IMR-90 (cell line): ENCODE data around the gene RAB28.

Experiments used
- MAFK ChIP-seq: IDR thresholded peaks from 2 replicates; pipeline ENCODE4 v1.6.1; 2012; ENCODE audit warnings: low read depth, low read length, improper control_type of control experiment
- RFX5 ChIP-seq: IDR thresholded peaks from 2 replicates; pipeline ENCODE4 v1.8.0; 2012; ENCODE audit warnings: low read depth, mild to moderate bottlenecking, low read length, moderate library complexity
- SMC3 ChIP-seq: fragments of 150-350 bp; IDR thresholded peaks from 2 replicates; pipeline ENCODE4 v1.6.1; 2016; ENCODE audit warnings: low read depth, mild to moderate bottlenecking, antibody characterized with exemption, low read length, moderate library complexity
- TF ChIP-seq, protein P1 (sequence below): conservative IDR thresholded peaks from 2 replicates; pipeline ENCODE4 v1.5.1; 2012; ENCODE audit warnings: mild to moderate bottlenecking, low read depth, low read length, improper control_type of control experiment

DNA sequence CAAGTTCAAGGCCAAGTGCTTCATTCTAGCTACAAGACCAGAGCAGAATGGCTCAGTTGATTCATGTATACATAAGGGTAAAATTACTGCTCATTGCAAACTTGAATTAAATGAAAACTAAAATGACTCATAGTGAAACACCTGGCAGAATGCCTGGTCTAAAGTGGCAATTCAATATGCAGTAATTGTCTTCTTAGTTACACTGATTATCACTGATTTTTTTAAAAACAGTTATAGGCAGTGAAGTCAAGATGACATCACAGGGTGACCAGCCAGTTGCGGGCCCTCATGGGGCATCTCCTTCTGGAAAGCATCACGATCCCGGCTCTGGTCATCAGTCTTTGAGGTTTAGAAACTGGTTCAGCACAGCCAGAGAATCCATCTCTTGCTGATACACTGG lies 154.2 kb downstream of the RAB28 start:
- TF ChIP-seq, protein P1, sequence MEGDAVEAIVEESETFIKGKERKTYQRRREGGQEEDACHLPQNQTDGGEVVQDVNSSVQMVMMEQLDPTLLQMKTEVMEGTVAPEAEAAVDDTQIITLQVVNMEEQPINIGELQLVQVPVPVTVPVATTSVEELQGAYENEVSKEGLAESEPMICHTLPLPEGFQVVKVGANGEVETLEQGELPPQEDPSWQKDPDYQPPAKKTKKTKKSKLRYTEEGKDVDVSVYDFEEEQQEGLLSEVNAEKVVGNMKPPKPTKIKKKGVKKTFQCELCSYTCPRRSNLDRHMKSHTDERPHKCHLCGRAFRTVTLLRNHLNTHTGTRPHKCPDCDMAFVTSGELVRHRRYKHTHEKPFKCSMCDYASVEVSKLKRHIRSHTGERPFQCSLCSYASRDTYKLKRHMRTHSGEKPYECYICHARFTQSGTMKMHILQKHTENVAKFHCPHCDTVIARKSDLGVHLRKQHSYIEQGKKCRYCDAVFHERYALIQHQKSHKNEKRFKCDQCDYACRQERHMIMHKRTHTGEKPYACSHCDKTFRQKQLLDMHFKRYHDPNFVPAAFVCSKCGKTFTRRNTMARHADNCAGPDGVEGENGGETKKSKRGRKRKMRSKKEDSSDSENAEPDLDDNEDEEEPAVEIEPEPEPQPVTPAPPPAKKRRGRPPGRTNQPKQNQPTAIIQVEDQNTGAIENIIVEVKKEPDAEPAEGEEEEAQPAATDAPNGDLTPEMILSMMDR: no peak
- TF ChIP-seq RFX5 (no peak), SMC3 (no peak), MAFK (no peak)
